Raji (cell line): ENCODE data around the gene CACNB1.

Experiments used
- POLR2A ChIP-seq: IDR thresholded peaks from 2 replicates; pipeline ENCODE4 v1.6.1; 2011; ENCODE audit warnings: low read depth, low read length, control low read depth; ENCODE audit not compliant: insufficient read depth

Gene CACNB1

GRCh38 chr17:39197380-39198185 lies at the start of gene CACNB1:
CACNB1 (minus strand) TSS chr17:39197669; CDS start chr17:39197495, 174 bp downstream.
- TF ChIP-seq POLR2A: peak; percentile 92

GRCh38 chr17:39246274-39246673 lies 48.8 kb upstream of the CACNB1 start:
- no peak for TF ChIP-seq POLR2A

- TF ChIP-seq POLR2A: no peak
Observed at GRCh38 chr17:39244600-39245570, 47.4 kb upstream of the CACNB1 start.

GRCh38 chr17:39244016-39244599 lies 46.6 kb upstream of the CACNB1 start:
- no peak for TF ChIP-seq POLR2A

DNA sequence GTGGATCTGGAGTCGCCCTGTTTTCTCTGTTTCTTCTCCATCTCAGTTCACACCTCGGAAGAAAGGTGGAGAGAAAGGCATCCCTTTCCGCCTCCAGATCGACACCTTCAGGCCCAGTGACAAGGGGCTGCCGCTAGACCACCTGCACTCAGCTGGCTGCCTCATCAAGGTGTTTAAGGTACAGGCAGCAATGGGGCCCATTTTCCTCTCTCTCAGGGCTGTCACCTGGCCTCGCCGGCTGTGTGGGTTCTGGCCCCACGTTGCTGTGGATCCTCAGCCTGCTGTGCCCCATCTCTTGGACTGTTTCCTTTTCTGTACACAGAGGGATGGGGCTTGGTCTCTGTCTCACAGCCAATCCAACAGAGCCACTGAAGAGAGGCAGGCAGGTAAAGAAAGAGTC lies 45.7 kb upstream of the CACNB1 start:
- no peak for TF ChIP-seq POLR2A

GRCh38 chr17:39240631-39241030 lies 43.2 kb upstream of the CACNB1 start:
- no peak for TF ChIP-seq POLR2A

DNA sequence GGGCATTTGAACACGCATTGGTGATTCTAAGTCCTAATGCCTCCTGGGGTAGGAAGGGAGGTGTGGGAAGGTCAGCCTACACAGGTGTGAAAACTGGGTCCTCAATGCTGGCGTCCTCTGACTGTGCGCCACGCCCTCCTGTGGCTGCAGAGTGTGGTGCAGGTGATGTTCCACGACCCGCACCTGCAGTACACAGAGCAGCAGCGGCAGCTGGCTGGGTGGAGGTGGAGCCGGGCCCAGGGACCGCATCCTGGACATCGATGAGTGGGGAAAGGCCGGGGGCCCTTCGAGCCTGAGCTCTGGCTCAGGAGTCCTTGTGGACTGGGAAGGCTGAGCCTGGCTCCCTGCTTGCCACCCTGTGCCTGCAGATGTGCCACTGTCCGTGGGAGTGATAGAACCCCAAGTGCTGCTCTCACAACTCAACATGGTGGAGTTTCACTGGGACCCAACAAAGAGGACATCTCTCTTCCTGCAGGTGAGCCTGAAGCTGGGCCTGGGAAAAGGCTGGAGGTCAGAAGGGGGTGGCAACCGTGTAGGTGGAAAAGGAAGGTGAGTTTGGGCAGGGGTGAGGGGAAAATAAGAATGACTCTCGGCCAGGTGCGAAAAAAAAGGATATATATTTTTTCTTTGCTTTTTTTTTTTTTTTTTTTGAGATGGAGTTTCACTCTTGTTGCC lies 42.3 kb upstream of the CACNB1 start:
- no peak for TF ChIP-seq POLR2A

- no peak for TF ChIP-seq POLR2A
Observed at GRCh38 chr17:39238311-39238972, 41.0 kb upstream of the CACNB1 start.

GRCh38 chr17:39237586-39237985 lies 40.1 kb upstream of the CACNB1 start:
- no peak for TF ChIP-seq POLR2A

- no peak for TF ChIP-seq POLR2A
Observed at GRCh38 chr17:39236981-39237441, 39.5 kb upstream of the CACNB1 start.

- TF ChIP-seq POLR2A: no peak
Observed at GRCh38 chr17:39236450-39236927, 39.0 kb upstream of the CACNB1 start.

GRCh38 chr17:39235555-39236449 lies 38.3 kb upstream of the CACNB1 start:
- TF ChIP-seq POLR2A: no peak
